ENCODE results near the gene ECM2.

Gene ECM2

DNA sequence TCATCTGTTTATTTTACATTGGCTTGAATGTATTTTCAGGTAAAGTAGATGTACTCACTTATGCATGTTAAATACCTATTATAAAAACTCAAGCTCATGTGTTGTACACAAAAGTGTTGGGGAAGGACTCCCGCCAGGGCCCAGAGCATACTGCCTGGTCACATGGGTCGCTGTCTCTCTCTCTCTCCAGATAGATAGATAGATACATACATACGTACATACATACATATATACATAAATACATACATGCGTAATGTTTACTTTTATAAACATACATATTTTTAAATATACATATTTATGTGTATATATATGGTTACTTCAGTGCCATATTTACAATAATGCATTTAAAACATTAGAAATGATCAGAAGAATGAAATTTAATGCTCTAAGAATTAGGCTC is 78.2 kb downstream of the ECM2 start:
- no peak for DNase-seq

DNA sequence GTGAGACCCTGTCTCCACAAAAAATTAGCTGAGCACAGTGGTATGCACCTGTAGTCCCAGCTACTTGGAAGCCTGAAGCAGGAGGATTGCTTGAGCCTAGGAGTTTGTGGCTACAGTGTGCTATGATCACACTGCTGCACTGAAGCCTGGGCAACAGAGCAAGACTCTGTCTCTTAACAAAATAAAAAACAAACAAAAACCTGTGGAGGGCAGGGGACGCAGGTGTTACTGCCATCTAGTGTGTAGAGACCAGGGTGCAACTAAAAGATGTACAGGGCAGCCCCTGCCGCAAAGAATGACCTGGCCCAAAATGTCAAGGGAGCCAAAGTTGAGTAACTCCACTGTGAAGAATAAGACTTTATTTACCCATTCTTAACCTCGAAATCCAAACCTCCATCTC is 80.6 kb downstream of the ECM2 start:
- no peak for DNase-seq

DNA sequence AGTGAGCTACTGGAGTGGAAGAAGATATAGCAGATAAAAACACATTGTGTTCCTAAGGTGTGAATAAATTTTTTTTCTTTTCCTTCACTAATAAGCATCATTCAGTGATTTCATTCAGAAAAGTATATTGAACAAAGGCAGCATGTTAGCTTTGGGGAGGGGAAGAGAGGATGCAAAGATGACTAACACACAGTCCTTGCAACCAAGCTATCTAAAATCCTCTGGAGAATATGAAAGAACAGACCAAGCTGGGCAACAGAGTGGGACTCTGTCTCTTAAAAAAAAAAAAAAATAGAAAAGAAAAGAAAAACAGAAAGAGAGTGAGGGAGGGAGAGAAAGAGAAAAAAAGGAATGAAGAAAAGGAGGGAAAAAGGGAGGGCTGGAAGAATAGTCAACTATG is 89.3 kb downstream of the ECM2 start:
- DNase-seq: no peak

Measured in inflammatory macrophage treated with lipopolysaccharide for 4 hours (primary cell).